Psoas muscle (tissue), 8 donors: Measurements from ENCODE around the gene DNAJC11. TPM values are rescaled to one million over a fixed set of nuclear protein-coding genes. Genes with fewer than 3 reads are reported as not detected.

Experiments used
- ATAC-seq, 4 donors: fragments of 200-7000 bp; cut with Tn5 transposase; one replicate each; pipeline ENCODE4 v1.9.1; 2020; ENCODE audit warnings: moderate library complexity in 3 of 4, mild to moderate bottlenecking in 2 of 4
- DNase-seq, 2 donors: peaks; one replicate each; pipeline ENCODE4 v3.0.0-alpha.2; 2020
- H3K27ac ChIP-seq: fragments of 200-600 bp; one replicate; pipeline ENCODE4 v1.8.0; 2022
- H3K27me3 ChIP-seq, 3 donors: fragments of 200-600 bp in 1 of 3; one replicate each; pipeline versions ENCODE4 v1.6.1 to v1.8.0; 2013 to 2022; ENCODE audit warnings: low read length in 2 of 3, mild to moderate bottlenecking in 2 of 3, moderate library complexity in 1 of 3; ENCODE audit not compliant: insufficient read depth in 3 of 3
- H3K36me3 ChIP-seq, 2 donors: fragments of 200-600 bp in 1 of 2; one replicate each; pipeline versions ENCODE4 v1.6.1 to v1.8.0; 2013 to 2022; ENCODE audit warnings: low read depth in 1 of 2, mild to moderate bottlenecking in 1 of 2, moderate library complexity in 1 of 2; ENCODE audit not compliant: insufficient read depth in 1 of 2
- H3K4me1 ChIP-seq: fragments of 200-600 bp; one replicate; pipeline ENCODE4 v1.8.0; 2022
- H3K4me3 ChIP-seq: fragments of 200-600 bp; one replicate; pipeline ENCODE4 v1.8.0; 2022; ENCODE audit warnings: mild to moderate bottlenecking
- H3K9me3 ChIP-seq: fragments of 200-600 bp; one replicate; pipeline ENCODE4 v1.8.0; 2022
- CTCF ChIP-seq: fragments of 200-600 bp; IDR thresholded peaks from one replicate; pipeline ENCODE4 v1.8.0; 2022; ENCODE audit warnings: antibody characterized with exemption
- WGBS, 3 donors: extraction: QIAGEN DNeasy Blood & Tissue Kit; methylation state at CpG; one replicate each; pipeline versions ENCODE4 v1.1.6 to v1.1.7; 2013; 5-methylcytosine and 5-hydroxymethylcytosine counted together
- intact Hi-C, 2 donors: fragments of 100-400 bp; cut with DNase I; formaldehyde crosslinking; loops; one replicate each; pipeline versions ENCODE4 v1.11.0 to v1.14.2; 2022
- long read RNA-seq, 2 donors: library from polyadenylated mRNA; unstranded; transcript quantifications; one replicate each; pipeline ENCODE4 v2.0.0, GENCODE V29; 2021
- polyA plus RNA-seq, 3 donors: library from polyadenylated mRNA; stranded (reverse); fragments of 200-250 nt; gene quantifications; one replicate each; pipeline ENCODE4 v1.2.3, GENCODE V29; 2013
- total RNA-seq, 4 donors: library from RNA; stranded (reverse); fragmentation: NEBNext Ultra II Directional in 2 of 4; extraction: Animal tissue kit (Norgen Biotek cat#: 25700) in 2 of 4; gene quantifications; one replicate each; pipeline versions ENCODE4 v1.2.1 to v1.2.4, GENCODE V29; 2021 to 2023
- donor health status: healthy with polysubstance abuse.
- donor health status: DM: no; HTN: no; CAD: no; lungs with moderate emphysema.
- donor health status: Bipolar disorder and iron deficiency.
- donor health status: healthy.
- donor health status: DM: yes; HTN: yes; CAD: no.
- donor health status: DM: no; HTN: no; CAD: no.
- donor health status: DM: no; HTN: no; CAD: no.
- donor health status: DM: yes; HTN: yes; CAD: no.

DNAJC11 gene, protein sequence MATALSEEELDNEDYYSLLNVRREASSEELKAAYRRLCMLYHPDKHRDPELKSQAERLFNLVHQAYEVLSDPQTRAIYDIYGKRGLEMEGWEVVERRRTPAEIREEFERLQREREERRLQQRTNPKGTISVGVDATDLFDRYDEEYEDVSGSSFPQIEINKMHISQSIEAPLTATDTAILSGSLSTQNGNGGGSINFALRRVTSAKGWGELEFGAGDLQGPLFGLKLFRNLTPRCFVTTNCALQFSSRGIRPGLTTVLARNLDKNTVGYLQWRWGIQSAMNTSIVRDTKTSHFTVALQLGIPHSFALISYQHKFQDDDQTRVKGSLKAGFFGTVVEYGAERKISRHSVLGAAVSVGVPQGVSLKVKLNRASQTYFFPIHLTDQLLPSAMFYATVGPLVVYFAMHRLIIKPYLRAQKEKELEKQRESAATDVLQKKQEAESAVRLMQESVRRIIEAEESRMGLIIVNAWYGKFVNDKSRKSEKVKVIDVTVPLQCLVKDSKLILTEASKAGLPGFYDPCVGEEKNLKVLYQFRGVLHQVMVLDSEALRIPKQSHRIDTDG
- 10 to 100 TPM; 40.4 to 58.8 (median 51.1) TPM for total RNA-seq
- 10 to 100 TPM; 28.2 to 65.4 (median 63.9) TPM for polyA plus RNA-seq
- long read RNA-seq, donor 1, transcript DNAJC11-202 (16 exons, 3,311 nt) = major isoform, 76 of 89 reads
- long read RNA-seq, donor 1, partial matches to known transcripts = 4 of 89 reads
- long read RNA-seq, donor 1, other reads (novel, unspliced or antisense) = 7 of 89 reads
- long read RNA-seq, donor 2, transcript DNAJC11-202 (16 exons, 3,311 nt) = major isoform, 148 of 170 reads
- long read RNA-seq, donor 2, partial matches to known transcripts = 13 of 170 reads
- long read RNA-seq, donor 2, other reads (novel, unspliced or antisense) = 7 of 170 reads

GRCh38 chr1:6701437-6702153 is at the start of gene DNAJC11:
Gene DNAJC11, minus strand, starts transcription at chr1:6701816. Its CDS starts 16 bp downstream, at chr1:6701800.
- ATAC-seq (peak; percentile 97 to 99 (median 98)), DNase-seq (peak; percentile 89 to 95)
- H3K27ac ChIP-seq = peak within 1 kb of the TSS; percentile 89
- H3K9me3 ChIP-seq = no peaks in the 10 kb centered on the region
- H3K27me3 ChIP-seq = no peaks in the 10 kb centered on the region
- peak; percentile 98 for TF ChIP-seq CTCF
- H3K36me3 ChIP-seq = no peaks in the 10 kb centered on the region
- 0 to 1% (median 0%) methylated on average over 62 to 80 of the region's 80 CpGs for WGBS, 3 donors
- H3K4me1 ChIP-seq = peaks cover 21% of the 10 kb centered on the region
- H3K4me3 ChIP-seq = peak within 1 kb of the TSS; percentile 99
- intact Hi-C loops = loop anchor here in 1 of 2 donors (5.0 kb wide), 1 partner anchor 86 kb away; the partner anchor contains the start of gene CAMTA1

GRCh38 chr1:6750490-6750889 is 48.9 kb upstream of the DNAJC11 start:
- H3K36me3 ChIP-seq = no peaks in the 10 kb centered on the region
- 91 to 93% (median 92%) methylated on average over 4 of the region's 4 CpGs for WGBS, 3 donors
- DNase-seq (no peak), ATAC-seq (no peak)
- H3K27ac ChIP-seq = no peak overlapping the region
- H3K9me3 ChIP-seq = no peaks in the 10 kb centered on the region
- intact Hi-C loops = no loop called here
- no peak for TF ChIP-seq CTCF
- H3K4me3 ChIP-seq = no peak overlapping the region
- H3K27me3 ChIP-seq = peaks cover 0 to 4% (median 0%) of the 10 kb centered on the region in 3 donors
- H3K4me1 ChIP-seq = no peaks in the 10 kb centered on the region

DNA sequence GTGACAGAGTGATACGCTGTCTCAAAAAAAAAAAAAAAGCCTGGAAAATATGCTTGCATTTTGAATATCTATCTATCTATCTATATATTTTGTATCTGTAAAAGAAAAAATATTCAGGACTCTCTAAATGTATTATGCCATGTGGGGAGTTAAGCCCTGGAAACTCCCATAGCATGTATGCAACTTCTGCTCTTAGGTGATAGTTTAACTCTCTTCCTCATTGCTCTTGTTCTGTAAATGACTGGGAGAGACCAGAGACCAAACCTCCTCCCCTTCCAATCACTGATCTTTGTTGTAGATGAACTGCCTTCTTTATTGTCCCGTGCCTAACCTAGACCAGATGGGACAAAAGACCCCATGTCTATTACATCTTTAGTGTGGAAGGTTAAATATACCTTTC is 46.1 kb upstream of the DNAJC11 start:
- intact Hi-C loops = loop anchor here in 1 of 2 donors (5.0 kb wide), 1 partner anchor 35 kb away; no protein-coding TSS in a partner anchor
- peaks cover 14% of the 10 kb centered on the region for H3K4me1 ChIP-seq

More for the DNA sequence above, 46.1 kb upstream of the DNAJC11 start:
- WGBS, 3 donors = 83 to 89% (median 87%) methylated on average over 2 of the region's 2 CpGs
- DNase-seq (no peak), ATAC-seq (no peak)
- Histone ChIP-seq H3K9me3 (no peaks in the 10 kb centered on the region), H3K27me3 (no peaks in the 10 kb centered on the region), H3K36me3 (no peaks in the 10 kb centered on the region), H3K4me3 (no peak overlapping the region), H3K27ac (no peak overlapping the region)
- TF ChIP-seq CTCF = no peak
